ENCODE results near the gene MAGEA12. TPM values are rescaled to one million over a fixed set of nuclear protein-coding genes. Genes with fewer than 3 reads are reported as not detected.
"Not testable (repeated sequence)": the region's sequence is repeated elsewhere in the genome, so short reads cannot be mapped to it uniquely, and the experiment has no call there.

MAGEA12 gene
- total RNA-seq, 1 donor from 2014 or later = not detected

- Histone ChIP-seq H3K9ac (no peak overlapping the region), H3K27me3 (no peaks in the 10 kb centered on the region), H3K36me3 (no peaks in the 10 kb centered on the region), H3K79me2 (ENCODE audit: low read depth) (no peaks in the 10 kb centered on the region), H3F3A (ENCODE audit: low read depth) (no peaks in the 10 kb centered on the region), H3K9me3 (ENCODE audit: low read depth) (no peaks in the 10 kb centered on the region), H4K20me1 (ENCODE audit: low read depth) (no peaks in the 10 kb centered on the region), H3K4me2 (no peak overlapping the region), H3K4me3 (no peak overlapping the region), H2AFZ (replicated peaks) (no peak overlapping the region), H3K4me1 (no peaks in the 10 kb centered on the region), H3K27ac (no peak overlapping the region)
- no peak for DNase-seq (ENCODE audit: low spot score)
- Mint-ChIP-seq H3K27ac (no peak overlapping the region), H3K36me3 (no peaks in the 10 kb centered on the region), H3K4me1 (no peaks in the 10 kb centered on the region), H3K27me3 (ENCODE audit: insufficient read depth, low read depth) (peaks cover 2% of the 10 kb centered on the region), H3K4me3 (no peak overlapping the region), H3K9me3 (peaks cover 11% of the 10 kb centered on the region)
- TF ChIP-seq CTCF (IDR thresholded peaks at IDR 0.05) (no peak), EZH2phosphoT487 (IDR thresholded peaks at IDR 0.05) (no peak), EZH2 (IDR thresholded peaks at IDR 0.05) (no peak)
Observed at GRCh38 chrX:152735860-152736511, 2.4 kb downstream of the MAGEA12 start.

- not testable (repeated sequence) for H2AFZ ChIP-seq (replicated peaks); H3K36me3 Mint-ChIP-seq; H3K27me3 ChIP-seq; H4K20me1 ChIP-seq (ENCODE audit: low read depth); H3K27me3 Mint-ChIP-seq (ENCODE audit: insufficient read depth, low read depth); H3K4me1 ChIP-seq; H3K4me3 Mint-ChIP-seq; H3K27ac Mint-ChIP-seq; H3K9me3 ChIP-seq (ENCODE audit: low read depth); H3K9ac ChIP-seq; H3K79me2 ChIP-seq (ENCODE audit: low read depth); H3K36me3 ChIP-seq; H3K4me1 Mint-ChIP-seq; H3K4me2 ChIP-seq; DNase-seq (ENCODE audit: low spot score); H3F3A ChIP-seq (ENCODE audit: low read depth); H3K4me3 ChIP-seq; H3K27ac ChIP-seq
- peaks cover 11% of the 10 kb centered on the region for H3K9me3 Mint-ChIP-seq
Observed at GRCh38 chrX:152736528-152736927, 3.0 kb downstream of the MAGEA12 start.

- TF ChIP-seq CTCF (IDR thresholded peaks at IDR 0.05) (no peak), EZH2 (IDR thresholded peaks at IDR 0.05) (no peak), EZH2phosphoT487 (IDR thresholded peaks at IDR 0.05) (no peak)
- Mint-ChIP-seq H3K36me3 (no peaks in the 10 kb centered on the region), H3K27me3 (ENCODE audit: insufficient read depth, low read depth) (peaks cover 2% of the 10 kb centered on the region), H3K4me1 (no peaks in the 10 kb centered on the region), H3K9me3 (peaks cover 9% of the 10 kb centered on the region), H3K27ac (no peak overlapping the region), H3K4me3 (no peak overlapping the region)
- Histone ChIP-seq H3K4me3 (no peak overlapping the region), H3K9ac (no peak overlapping the region), H3K36me3 (no peaks in the 10 kb centered on the region), H3K27me3 (no peaks in the 10 kb centered on the region), H3K4me1 (no peaks in the 10 kb centered on the region), H3K79me2 (ENCODE audit: low read depth) (no peaks in the 10 kb centered on the region), H3K9me3 (ENCODE audit: low read depth) (no peaks in the 10 kb centered on the region), H3K27ac (no peak overlapping the region), H3K4me2 (no peak overlapping the region), H2AFZ (replicated peaks) (no peak overlapping the region), H4K20me1 (ENCODE audit: low read depth) (no peaks in the 10 kb centered on the region), H3F3A (ENCODE audit: low read depth) (no peaks in the 10 kb centered on the region)
- DNase-seq (ENCODE audit: low spot score) = no peak
Observed at GRCh38 chrX:152738560-152738959, 5.0 kb downstream of the MAGEA12 start.

- not testable (repeated sequence) for H3K4me1 ChIP-seq; H3K27ac Mint-ChIP-seq; H3K36me3 Mint-ChIP-seq; H2AFZ ChIP-seq (replicated peaks); DNase-seq (ENCODE audit: low spot score); H3F3A ChIP-seq (ENCODE audit: low read depth); H3K4me1 Mint-ChIP-seq; H3K4me3 Mint-ChIP-seq; H3K79me2 ChIP-seq (ENCODE audit: low read depth); H4K20me1 ChIP-seq (ENCODE audit: low read depth); H3K4me3 ChIP-seq; H3K36me3 ChIP-seq; H3K9ac ChIP-seq; H3K9me3 Mint-ChIP-seq; H3K27me3 Mint-ChIP-seq (ENCODE audit: insufficient read depth, low read depth); H3K4me2 ChIP-seq; H3K27me3 ChIP-seq; H3K27ac ChIP-seq; H3K9me3 ChIP-seq (ENCODE audit: low read depth)
Observed at GRCh38 chrX:152753686-152754650, 20.4 kb downstream of the MAGEA12 start, which contains the start of gene MAGEA2. MAGEA2 (minus strand) TSS chrX:152753842; CDS start chrX:152751363, 2,479 bp downstream.

- not testable (repeated sequence) for H3K9me3 Mint-ChIP-seq; H3K9ac ChIP-seq; H3K27me3 Mint-ChIP-seq (ENCODE audit: insufficient read depth, low read depth); H3K27me3 ChIP-seq; H3K27ac ChIP-seq; H3K36me3 ChIP-seq; H3K4me3 ChIP-seq; H3K9me3 ChIP-seq (ENCODE audit: low read depth); H3K27ac Mint-ChIP-seq; H3K4me3 Mint-ChIP-seq; H3K4me1 Mint-ChIP-seq; H2AFZ ChIP-seq (replicated peaks); H3K4me1 ChIP-seq; H4K20me1 ChIP-seq (ENCODE audit: low read depth); H3F3A ChIP-seq (ENCODE audit: low read depth); H3K36me3 Mint-ChIP-seq; H3K4me2 ChIP-seq; DNase-seq (ENCODE audit: low spot score); H3K79me2 ChIP-seq (ENCODE audit: low read depth)
Observed at GRCh38 chrX:152754871-152755270, 21.3 kb downstream of the MAGEA12 start.

- H3K4me2 ChIP-seq; H3K27me3 Mint-ChIP-seq (ENCODE audit: insufficient read depth, low read depth); H3K27ac Mint-ChIP-seq; H2AFZ ChIP-seq (replicated peaks); H3K9me3 Mint-ChIP-seq; H4K20me1 ChIP-seq (ENCODE audit: low read depth); H3K36me3 ChIP-seq; H3K27me3 ChIP-seq; H3K79me2 ChIP-seq (ENCODE audit: low read depth); H3K27ac ChIP-seq; H3F3A ChIP-seq (ENCODE audit: low read depth); H3K4me1 Mint-ChIP-seq; H3K36me3 Mint-ChIP-seq; H3K9me3 ChIP-seq (ENCODE audit: low read depth); H3K4me1 ChIP-seq; H3K9ac ChIP-seq; H3K4me3 Mint-ChIP-seq; DNase-seq (ENCODE audit: low spot score); H3K4me3 ChIP-seq: not testable (repeated sequence)
Observed at GRCh38 chrX:152758918-152759317, 25.4 kb downstream of the MAGEA12 start, which contains the start of gene CSAG3. CSAG3 (plus strand) TSS chrX:152759218.
